Sigmoid colon (tissue), 7 donors: Measurements from ENCODE around the gene COX6B1. TPM values are rescaled to one million over a fixed set of nuclear protein-coding genes. Genes with fewer than 3 reads are reported as not detected.

Experiments
- DNase-seq: peaks from one replicate; pipeline ENCODE4 v3.0.0-alpha.2; 2019
- H3K27ac ChIP-seq, 4 donors: fragments of 200-600 bp; sonication (generic); one replicate each; pipeline ENCODE4 v1.5.1; 2016 to 2019; ENCODE audit warnings: mild to moderate bottlenecking in 1 of 4
- H3K27me3 ChIP-seq, 3 donors: fragments of 200-600 bp; sonication (generic); one replicate each; pipeline ENCODE4 v1.5.1; 2019; ENCODE audit warnings: mild to moderate bottlenecking in 1 of 3
- H3K36me3 ChIP-seq, 4 donors: fragments of 200-600 bp; sonication (generic); one replicate each; pipeline ENCODE4 v1.5.1; 2016 to 2019
- H3K4me1 ChIP-seq, 4 donors: fragments of 200-600 bp; sonication (generic); one replicate each; pipeline ENCODE4 v1.5.1; 2017 to 2019
- H3K4me3 ChIP-seq, 4 donors: fragments of 200-600 bp; sonication (generic); one replicate each; pipeline ENCODE4 v1.5.1; 2017 to 2019; ENCODE audit warnings: mild to moderate bottlenecking in 2 of 4, moderate library complexity in 1 of 4
- H3K9me3 ChIP-seq, 4 donors: fragments of 200-600 bp in 3 of 4; sonication (generic) in 3 of 4; one replicate each; pipeline versions ENCODE4 v1.5.1 to v1.6.1; 2013 to 2019
- CTCF ChIP-seq, 4 experiments: fragments of 450-650 bp in 3 of 4; fragments of 200-600 bp in 1 of 4; IDR thresholded peaks; one replicate each; pipeline ENCODE4 v1.5.1; 2016 to 2019; ENCODE audit warnings: antibody characterized with exemption in 4 of 4, mild to moderate bottlenecking in 3 of 4, moderate library complexity in 2 of 4
- EP300 ChIP-seq, 4 donors: sonication (generic); formaldehyde crosslinking; IDR thresholded peaks; one replicate each; pipeline ENCODE4 v1.6.1; 2017; ENCODE audit warnings: antibody characterized with exemption in 4 of 4
- POLR2A ChIP-seq, 2 donors: fragments of 450-650 bp; IDR thresholded peaks; one replicate each; pipeline ENCODE4 v1.6.1; 2016; ENCODE audit warnings: antibody characterized with exemption in 2 of 2, mild to moderate bottlenecking in 2 of 2, moderate library complexity in 2 of 2
- POLR2AphosphoS5 ChIP-seq, 4 donors: sonication (generic); formaldehyde crosslinking; IDR thresholded peaks; one replicate each; pipeline ENCODE4 v1.6.1; 2017; ENCODE audit warnings: antibody characterized with exemption in 4 of 4
- WGBS, 2 donors: extraction: QIAGEN DNeasy Blood & Tissue Kit; methylation state at CpG; one replicate each; pipeline ENCODE4 v1.1.7; 2013; 5-methylcytosine and 5-hydroxymethylcytosine counted together
- intact Hi-C: fragments of 100-400 bp; cut with DNase I; formaldehyde crosslinking; loops from one replicate; pipeline ENCODE4 v1.15.1; 2023
- polyA plus RNA-seq, 3 donors: library from polyadenylated mRNA; stranded (reverse); fragments of 200-250 nt; gene quantifications; one replicate each; pipeline ENCODE4 v1.2.3, GENCODE V29; 2013
- total RNA-seq, 4 donors: library from RNA; depleted of rRNA; stranded (reverse); fragments of >200 nt; gene quantifications; one replicate each; pipeline ENCODE4 v1.1.0, GENCODE V29; 2016
- donor health status: healthy with polysubstance abuse.
- donor health status: Bipolar disorder and iron deficiency.
- donor health status: healthy.

Gene COX6B1
- total and polyA plus RNA-seq, 7 donors: 593 to 1,718 (median 780) TPM

GRCh38 chr19:35613574-35613973 lies 34.5 kb upstream of the COX6B1 start:
- intact Hi-C loops: loop anchor here (5.0 to 10.0 kb wide), 2 partner anchors 66 to 349 kb away; partner anchors contain the start of genes TMEM147 and USF2
- Histone ChIP-seq H3K4me1 (peaks cover 0 to 14% (median 10%) of the 10 kb centered on the region in 4 donors), H3K9me3 (no peaks in the 10 kb centered on the region), H3K27ac (no peak overlapping the region), H3K27me3 (no peaks in the 10 kb centered on the region), H3K4me3 (no peak overlapping the region), H3K36me3 (no peaks in the 10 kb centered on the region)
- 65 to 82% methylated on average over 1 of the region's 1 CpG for WGBS, 2 donors
- TF ChIP-seq EP300 (IDR thresholded peaks at IDR 0.05) (no peak), CTCF (IDR thresholded peaks at IDR 0.05) (no peak), POLR2AphosphoS5 (IDR thresholded peaks at IDR 0.05) (no peak), POLR2A (IDR thresholded peaks at IDR 0.05) (no peak)
- no peak for DNase-seq

DNA sequence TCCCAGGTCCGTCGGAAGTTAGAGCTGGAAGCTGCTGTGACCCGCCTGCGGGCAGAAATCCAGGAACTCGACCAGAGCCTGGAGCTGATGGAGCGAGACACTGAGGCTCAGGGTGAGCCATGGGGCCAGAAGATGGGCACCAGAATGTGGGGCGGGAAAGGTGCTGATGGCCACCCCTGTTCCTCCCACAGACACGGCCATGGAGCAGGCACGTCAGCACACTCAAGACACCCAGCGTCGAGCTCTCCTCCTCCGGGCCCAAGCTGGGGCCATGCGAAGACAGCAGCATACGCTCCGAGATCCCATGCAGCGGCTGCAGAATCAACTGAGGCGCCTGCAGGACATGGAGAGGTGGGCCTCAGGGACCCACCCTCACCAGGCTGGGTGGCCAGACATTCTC lies 33.1 kb upstream of the COX6B1 start:
- WGBS, 2 donors: 95 to 96% methylated on average over 17 of the region's 17 CpGs
- Histone ChIP-seq H3K9me3 (no peaks in the 10 kb centered on the region), H3K4me1 (peaks cover 0 to 14% (median 10%) of the 10 kb centered on the region in 4 donors), H3K27ac (no peak overlapping the region), H3K4me3 (no peak overlapping the region), H3K36me3 (peaks cover 0 to 2% (median 0%) of the 10 kb centered on the region in 4 donors), H3K27me3 (no peaks in the 10 kb centered on the region)
- TF ChIP-seq POLR2A (IDR thresholded peaks at IDR 0.05) (no peak), POLR2AphosphoS5 (IDR thresholded peaks at IDR 0.05) (no peak), CTCF (IDR thresholded peaks at IDR 0.05) (no peak), EP300 (IDR thresholded peaks at IDR 0.05) (no peak)
- no peak for DNase-seq
- intact Hi-C loops: loop anchor here (10.0 kb wide), 1 partner anchor 350 kb away; the partner anchor contains the start of gene USF2

DNA sequence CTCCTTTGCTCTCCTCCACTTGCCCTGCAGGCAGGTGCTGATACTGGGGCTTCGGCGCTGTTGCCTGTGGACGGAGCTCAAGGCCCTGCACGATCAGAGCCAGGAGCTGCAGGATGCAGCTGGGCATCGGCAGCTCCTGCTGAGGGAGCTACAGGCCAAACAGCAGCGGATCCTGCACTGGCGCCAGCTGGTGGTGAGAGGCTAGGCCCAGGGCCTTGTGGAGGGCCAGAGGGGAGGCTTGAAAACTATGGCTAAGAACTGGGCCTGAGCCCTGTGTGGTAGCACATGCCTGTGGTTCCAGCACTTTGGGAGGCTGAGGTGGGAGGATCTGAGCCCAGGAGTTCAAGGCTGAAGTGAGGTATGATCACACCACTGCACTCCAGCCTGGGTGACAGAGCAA lies 29.3 kb upstream of the COX6B1 start:
- Histone ChIP-seq H3K4me1 (no peaks in the 10 kb centered on the region), H3K27ac (no peak overlapping the region), H3K27me3 (no peaks in the 10 kb centered on the region), H3K4me3 (no peak overlapping the region), H3K9me3 (no peaks in the 10 kb centered on the region), H3K36me3 (peaks cover 0 to 4% (median 2%) of the 10 kb centered on the region in 4 donors)
- intact Hi-C loops: loop anchor here (10.0 kb wide), 1 partner anchor 354 kb away; the partner anchor contains the start of gene USF2
- 85 to 93% methylated on average over 7 of the region's 7 CpGs for WGBS, 2 donors
- no peak for DNase-seq
- no peak for TF ChIP-seq POLR2A (IDR thresholded peaks at IDR 0.05)
- TF ChIP-seq CTCF (IDR thresholded peaks at IDR 0.05): no peak
- no peak for TF ChIP-seq EP300 (IDR thresholded peaks at IDR 0.05)
- TF ChIP-seq POLR2AphosphoS5 (IDR thresholded peaks at IDR 0.05): no peak

GRCh38 chr19:35619290-35619923 lies 28.7 kb upstream of the COX6B1 start:
- no peak overlapping the region for H3K4me3 ChIP-seq
- 96 to 97% methylated on average over 12 of the region's 12 CpGs for WGBS, 2 donors
- intact Hi-C loops: loop anchor here (10.0 kb wide), 1 partner anchor 355 kb away; the partner anchor contains the start of gene USF2
- H3K9me3 ChIP-seq: no peaks in the 10 kb centered on the region
- TF ChIP-seq POLR2AphosphoS5 (IDR thresholded peaks at IDR 0.05) (no peak), CTCF (IDR thresholded peaks at IDR 0.05) (no peak), EP300 (IDR thresholded peaks at IDR 0.05) (no peak), POLR2A (IDR thresholded peaks at IDR 0.05) (no peak)
- DNase-seq: no peak
- H3K27ac ChIP-seq: no peak overlapping the region
- peaks cover 0 to 4% (median 2%) of the 10 kb centered on the region in 4 donors for H3K36me3 ChIP-seq
- no peaks in the 10 kb centered on the region for H3K4me1 ChIP-seq
- no peaks in the 10 kb centered on the region for H3K27me3 ChIP-seq
